ENCODE results near the gene NXF1.
A peak's percentile ranks its signal among the peaks of the same experiment; 100 is the strongest.
"Not testable (repeated sequence)": the region's sequence is repeated elsewhere in the genome, so short reads cannot be mapped to it uniquely, and the experiment has no call there.

The NXF1 gene

DNA sequence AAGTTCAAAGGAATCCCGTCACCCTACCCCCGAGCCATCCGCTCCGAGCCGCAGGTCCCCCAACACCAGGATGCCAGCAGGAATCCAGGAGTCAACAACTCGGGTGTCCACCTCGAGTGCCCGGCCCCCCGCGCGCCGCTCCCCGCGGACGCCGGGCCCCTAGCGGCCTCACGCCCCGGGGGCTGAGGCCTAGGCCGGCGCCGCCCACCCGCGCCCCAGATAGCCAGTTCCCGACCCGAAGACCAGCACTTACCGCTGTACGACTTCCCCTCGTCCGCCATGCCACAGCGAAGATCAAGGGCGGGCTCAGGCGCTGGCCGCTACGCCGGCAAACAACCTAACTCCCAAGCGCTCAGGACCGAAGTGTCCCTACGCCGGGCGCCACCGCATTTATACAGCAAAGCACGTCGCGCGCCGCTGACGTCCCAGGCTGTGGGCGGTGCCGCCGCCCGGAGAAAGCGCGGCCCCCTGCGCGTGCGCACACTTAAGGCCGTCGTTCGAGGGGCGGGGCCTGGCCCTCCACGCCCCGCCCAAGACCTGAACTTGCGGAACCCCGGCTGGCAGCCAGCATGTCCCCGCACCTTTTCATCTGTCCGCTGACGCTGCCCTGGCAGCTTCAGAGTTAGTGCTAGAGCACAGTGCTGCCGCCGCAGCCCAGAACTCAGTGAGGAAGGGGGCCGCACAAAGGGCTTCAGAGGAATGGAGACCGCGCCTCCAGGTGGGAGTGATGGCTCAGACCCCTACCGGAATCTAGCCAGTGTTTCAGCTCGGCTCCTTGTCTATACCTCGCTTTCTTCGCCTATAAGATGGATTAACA, at the start of gene NXF1:
NXF1 (minus strand) TSS at position 365 of the 817 bp plus-strand sequence; CDS start at position 281, 84 bp downstream.
- DNase-seq, result peak; percentile 96

DNA sequence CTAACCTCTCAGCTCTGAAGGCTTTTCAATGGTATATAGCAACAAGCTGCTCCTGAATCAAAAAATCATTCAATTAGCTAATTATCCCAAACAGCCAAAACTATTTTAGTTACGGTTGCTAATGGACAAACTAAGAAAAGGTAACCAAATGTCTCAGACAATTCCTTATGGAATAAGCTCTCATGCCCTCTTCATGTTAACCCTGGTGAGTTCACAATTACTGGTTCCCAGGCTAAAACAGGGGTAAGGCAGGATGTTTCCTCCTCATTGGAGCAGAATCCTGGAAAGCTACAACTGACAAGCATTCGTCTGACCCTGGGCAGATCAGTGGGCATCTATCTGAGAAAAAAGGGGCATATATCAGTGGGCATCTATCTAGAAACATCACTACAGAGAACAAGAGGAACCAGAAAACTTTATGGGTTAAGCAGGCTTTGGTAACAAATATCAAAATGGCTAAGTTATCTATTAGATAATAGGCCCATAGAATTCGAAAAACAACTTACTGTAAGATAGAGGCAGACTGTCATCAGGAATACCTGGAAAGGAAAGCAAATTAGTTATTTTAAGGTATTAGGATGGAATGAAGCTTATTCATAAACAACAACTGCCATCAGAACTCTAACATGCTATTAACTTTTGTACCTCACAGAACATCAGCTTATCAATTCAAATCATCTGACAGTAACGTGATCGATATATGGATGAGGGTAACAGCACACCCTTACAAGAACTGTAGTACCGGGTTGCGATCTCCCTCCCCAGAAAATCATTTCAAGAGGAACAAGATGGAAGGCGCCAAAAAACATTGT, 49.0 kb upstream of the NXF1 start:
- DNase-seq, result no peak

DNA sequence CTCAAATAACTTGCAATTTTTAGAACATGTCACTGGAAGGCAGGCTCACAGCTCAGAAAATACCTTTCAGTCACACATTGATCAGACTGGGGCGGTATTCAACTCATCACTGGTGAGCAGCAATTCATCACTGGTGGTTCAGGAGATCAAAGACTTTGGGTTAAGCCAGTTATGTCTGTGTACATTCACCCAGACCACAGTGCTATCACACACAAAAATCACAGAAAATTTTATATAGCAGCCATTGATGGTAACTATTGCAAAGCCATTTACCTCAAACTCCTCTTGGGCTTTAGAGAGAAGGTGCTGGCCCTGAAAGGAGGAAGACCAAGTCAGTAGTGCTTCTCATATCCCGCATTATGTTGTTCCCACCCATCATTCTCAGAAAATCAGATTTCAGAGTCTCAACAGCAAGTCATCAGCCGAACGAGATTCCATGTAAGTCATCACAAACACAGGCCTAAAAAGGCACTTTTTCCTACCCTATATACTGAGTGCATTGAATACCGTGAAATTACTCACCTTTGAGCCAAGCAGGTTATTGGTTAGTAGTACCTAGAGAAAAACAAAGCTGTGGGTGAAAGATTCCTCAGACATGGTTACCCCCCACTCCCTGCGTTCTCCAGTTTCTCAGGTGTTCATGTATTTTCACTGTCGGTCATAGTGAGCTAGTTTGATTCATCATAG, 48.2 kb upstream of the NXF1 start:
- no peak for DNase-seq

GRCh38 chr11:62852523-62853188, 47.4 kb upstream of the NXF1 start:
- no peak for DNase-seq

GRCh38 chr11:62851807-62852522, 46.7 kb upstream of the NXF1 start:
- DNase-seq, result no peak

DNA sequence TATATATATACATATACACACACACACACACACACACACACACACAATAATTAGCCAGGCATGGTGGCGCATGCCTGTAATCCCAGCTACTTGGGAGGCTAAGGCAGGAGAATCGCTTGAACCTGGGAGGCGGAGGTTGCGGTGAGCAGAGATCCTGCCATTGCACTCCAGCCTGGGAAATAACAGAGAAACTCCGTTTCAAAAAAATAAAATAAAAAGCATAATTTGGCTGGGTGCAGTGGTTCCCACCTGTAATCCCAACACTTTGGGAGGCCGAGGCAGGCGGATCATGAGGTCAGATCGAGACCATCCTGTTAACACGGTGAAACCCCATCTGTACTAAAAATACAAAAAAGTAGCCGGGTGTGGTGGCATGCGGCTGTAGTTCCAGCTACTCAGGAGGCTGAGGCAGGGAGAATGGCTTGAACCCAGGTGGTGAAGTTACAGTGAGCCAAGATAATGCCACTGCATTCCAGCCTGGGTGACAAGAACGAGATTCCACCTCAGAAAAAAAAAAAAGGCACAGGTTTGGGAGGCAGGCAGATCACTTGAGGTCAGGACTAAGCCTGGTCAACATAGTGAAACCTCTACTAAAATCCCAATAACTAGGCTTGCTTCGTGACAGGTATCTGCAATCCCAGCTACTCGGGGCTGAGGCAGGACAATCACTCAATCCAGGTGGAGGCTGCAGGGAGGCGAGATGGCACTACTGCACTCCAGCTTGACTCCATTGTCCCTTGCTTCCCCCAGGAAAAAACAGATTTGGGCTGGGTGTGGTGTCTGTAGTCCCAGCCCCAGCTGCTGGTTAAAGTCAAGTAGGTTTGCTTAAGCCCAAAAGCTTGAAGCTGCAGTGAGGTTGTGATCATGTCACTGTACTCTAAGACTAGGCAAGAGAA, 45.9 kb upstream of the NXF1 start:
- DNase-seq, result no peak

GRCh38 chr11:62847767-62848314, 42.6 kb upstream of the NXF1 start:
- no peak for DNase-seq

DNA sequence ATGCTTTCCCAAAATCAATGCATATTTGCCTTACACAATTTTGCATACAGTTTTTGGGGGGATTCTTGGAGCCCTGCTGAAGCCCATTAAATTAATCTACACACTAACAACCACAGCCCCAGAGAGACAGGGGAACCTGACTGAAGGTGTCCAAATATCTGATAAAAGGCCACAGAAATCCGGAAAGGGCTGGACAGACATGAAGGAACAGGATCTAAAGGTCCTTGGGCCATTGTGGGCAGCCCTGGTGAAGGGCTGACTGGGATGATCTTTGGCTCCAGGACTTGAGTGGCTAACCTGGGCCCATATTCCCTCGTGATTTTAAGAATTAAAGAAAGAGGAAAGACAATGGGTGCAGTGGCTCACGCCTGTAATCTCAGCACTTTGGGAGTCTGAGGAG, 40.9 kb upstream of the NXF1 start:
- no peak for DNase-seq

- no peak for DNase-seq
Measured at GRCh38 chr11:62844154-62844553, 38.9 kb upstream of the NXF1 start.

DNA sequence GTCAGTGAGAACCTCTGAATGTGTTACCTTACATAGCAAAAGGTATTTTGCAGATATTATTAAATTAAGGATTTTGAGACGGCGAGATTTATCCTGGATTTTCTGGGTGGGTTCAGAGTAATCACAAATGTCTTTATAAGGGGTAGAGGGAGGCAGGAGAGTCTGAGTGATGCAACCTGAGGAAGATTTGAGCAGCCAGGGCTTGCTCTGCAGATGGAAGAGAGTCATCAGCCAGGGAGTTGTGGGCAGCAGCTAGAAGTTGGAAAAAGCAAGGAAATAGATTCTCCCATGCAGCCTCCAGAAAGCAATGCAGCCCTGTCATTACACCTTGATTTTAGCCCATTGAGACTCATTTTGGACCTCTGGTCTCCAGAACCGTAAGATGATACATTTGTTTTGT, 38.2 kb upstream of the NXF1 start:
- DNase-seq, result no peak

GRCh38 chr11:62842891-62843290, 37.7 kb upstream of the NXF1 start:
- DNase-seq, result not testable (repeated sequence)

DNA sequence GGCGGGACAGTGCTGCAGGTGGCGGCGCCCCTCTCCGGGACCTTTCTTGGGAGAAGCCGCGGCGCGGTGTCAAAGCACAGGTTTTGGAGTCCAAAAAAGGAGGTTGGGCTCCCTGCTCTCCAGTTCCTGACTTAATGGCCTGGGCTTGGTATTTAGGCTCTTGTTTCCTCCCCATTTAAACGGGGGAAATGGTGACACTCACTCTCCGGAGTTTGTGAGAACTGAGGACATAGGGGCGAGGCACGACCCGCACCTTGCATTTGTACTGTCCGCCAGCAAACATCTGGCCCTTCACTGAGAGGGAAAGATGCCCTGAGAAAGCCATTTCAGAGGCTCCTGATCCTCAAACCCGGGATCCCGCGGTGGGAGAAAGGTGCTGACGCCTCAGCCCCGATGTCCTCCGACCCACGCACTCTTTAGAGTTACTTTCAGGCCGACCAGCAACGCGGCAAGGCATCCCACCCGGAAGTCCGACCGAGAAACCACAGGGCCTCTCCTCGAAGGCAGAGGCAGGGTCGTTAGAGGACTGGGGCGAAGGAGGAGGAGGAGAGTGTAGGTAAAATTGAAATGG, 37.0 kb upstream of the NXF1 start:
- DNase-seq, result peak; percentile 36

- DNase-seq, result peak; percentile 71
Measured at GRCh38 chr11:62841361-62842170, 36.3 kb upstream of the NXF1 start.

DNA sequence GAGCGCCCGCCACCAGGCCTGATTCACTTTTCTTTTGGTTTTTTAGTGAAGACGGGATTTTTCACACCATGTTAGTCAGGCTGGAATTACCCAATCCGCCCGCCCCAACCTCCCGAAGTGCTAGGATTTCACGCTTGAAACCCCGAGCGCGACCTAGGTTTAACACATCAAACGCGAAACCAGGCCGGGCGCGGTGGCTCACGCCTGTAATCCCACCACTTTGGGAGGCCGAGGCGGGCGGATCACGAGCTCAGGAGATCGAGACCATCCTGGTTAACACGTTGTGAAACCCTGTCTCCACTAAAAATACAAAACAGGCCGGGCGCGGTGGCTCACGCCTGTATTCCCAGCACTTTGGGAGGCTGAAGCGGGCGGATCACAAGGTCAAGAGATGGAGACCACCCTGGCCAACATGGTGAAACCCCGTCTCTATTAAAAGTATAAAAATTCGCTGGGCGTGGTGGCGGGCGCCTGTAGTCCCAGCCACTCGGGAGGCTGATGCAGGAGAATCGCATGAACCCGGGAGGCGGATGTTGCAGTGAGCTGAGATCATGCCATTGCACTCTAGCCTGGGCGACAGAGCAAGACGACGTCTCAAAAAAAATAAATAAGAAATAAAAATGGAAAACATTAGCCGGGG, 35.6 kb upstream of the NXF1 start:
- DNase-seq, result peak; percentile 68

GRCh38 chr11:62839050-62839945, 34.1 kb upstream of the NXF1 start, which contains the start of gene WDR74:
TSS of gene WDR74 (minus strand) at chr11:62839590. CDS start at chr11:62839570, 20 bp downstream.
- peak; percentile 94 for DNase-seq

DNA sequence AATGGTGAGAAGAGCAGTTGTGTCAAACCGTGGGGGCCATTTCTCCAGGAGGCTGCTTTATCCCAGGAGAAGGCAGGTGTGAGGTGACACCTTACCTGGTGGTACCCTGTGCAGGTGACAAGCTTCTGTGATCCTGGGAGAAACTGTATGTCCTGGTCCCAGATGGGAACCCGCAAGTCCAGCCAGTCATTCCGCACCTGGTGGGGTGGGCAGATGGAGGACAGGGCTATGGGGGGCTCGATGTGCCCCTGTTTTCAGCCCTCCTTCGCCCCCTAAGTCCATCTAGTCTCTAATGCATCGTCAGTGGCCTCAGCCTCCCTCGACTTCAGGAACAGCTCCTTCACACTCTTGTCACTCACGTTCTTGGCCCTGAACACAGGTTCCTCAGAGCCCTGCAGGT, 30.1 kb upstream of the NXF1 start:
- no peak for DNase-seq

- DNase-seq, result no peak
Measured at GRCh38 chr11:62832336-62833234, 27.3 kb upstream of the NXF1 start, which contains the start of gene TEX54. TSS of gene TEX54 (minus strand) at chr11:62832841.
